Activated CD4-positive, alpha-beta T cell treated with anti-CD3 and anti-CD28 coated beads, Interleukin-2, amount 50 U/mL, for 48 hours (primary cell): ENCODE measurements around the gene OR4D1.

Source experiments
- DNase-seq, 2 experiments: peaks; one replicate each; pipeline ENCODE4 v3.0.0-alpha.2; 2020

OR4D1 gene

DNA sequence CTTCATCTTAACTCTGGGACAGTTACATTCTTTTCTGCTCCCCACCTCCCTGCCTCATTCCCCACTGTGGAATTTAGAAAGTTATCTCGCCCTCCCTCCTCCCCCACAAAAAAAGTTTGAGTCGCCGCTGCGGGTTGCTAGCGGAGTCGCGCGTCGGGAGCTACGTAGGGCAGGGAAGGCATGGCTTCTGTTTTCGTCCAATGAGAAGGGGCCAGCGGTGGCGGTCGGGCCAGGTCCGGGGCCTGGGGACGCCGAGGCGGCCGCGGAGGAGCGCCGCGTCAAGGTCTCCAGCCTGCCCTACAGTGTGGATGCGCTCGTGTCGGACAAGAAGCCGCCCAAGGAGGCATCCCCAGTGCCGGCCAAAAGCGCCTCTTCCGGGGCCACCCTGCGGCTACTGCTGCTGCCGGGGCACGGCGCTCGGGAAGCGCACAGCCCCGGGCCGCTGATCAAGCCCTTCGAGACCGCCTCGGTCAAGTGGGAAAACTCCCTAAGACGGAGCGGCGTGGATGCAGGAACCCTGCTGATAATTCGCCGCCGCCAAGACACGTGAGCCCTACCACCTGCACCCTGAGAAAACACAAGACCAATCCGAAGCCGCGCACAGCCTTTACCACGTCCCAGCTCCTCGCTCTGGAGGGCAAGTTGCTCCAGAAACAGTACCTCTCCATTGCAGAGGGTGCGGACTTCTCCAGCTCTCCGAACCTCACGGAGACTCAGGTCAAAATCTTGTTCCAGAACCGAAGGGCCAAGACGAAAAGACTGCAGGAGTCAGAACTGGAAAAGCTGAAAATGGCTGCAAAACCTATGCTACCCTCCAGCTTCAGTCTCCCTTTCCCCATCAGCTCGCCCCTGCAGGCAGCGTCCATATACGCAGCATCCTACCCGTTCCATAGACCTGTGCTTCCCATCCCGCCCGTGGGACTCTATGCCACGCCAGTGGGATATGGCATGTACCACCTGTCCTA lies 8.9 kb downstream of the OR4D1 start:
- DNase-seq = peak; percentile 67 to 75

DNA sequence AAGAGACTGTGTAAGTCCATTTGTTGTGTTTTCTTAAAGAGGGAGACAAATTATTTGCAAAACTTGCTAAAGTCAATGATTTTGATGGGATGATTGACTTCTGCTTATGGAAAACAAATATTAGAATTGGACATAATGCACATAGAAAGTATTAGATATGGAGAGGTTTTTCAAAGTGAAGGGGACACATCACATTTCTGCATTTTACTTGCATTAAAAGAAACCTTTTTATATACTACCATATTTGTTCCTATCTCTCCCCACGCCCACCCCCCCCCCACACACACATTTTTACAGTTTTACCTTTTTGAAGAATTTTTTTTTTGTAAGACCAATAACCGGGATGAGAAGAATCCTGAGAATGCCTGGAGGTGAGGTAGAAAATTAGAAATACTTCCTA lies 10.0 kb downstream of the OR4D1 start:
- DNase-seq = no peak

DNA sequence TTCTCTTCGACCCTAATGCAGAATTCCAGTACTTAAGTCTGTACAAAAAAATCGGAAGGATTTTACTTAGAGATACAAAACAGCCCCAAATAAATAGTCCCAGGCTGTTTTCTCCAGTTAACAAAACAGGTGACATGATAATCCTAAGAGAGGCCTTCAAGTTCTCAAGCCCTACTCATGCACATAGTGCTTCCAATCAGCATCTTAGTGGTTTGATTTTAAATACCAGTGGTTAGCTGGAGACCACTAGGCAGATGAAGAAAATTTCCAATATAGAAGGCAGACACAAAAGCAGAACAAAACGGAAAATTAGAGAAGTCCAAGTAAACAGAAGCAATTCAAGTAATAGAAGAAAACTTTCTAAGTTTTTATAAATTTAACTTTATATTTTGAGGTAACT lies 13.4 kb downstream of the OR4D1 start:
- DNase-seq = no peak

DNA sequence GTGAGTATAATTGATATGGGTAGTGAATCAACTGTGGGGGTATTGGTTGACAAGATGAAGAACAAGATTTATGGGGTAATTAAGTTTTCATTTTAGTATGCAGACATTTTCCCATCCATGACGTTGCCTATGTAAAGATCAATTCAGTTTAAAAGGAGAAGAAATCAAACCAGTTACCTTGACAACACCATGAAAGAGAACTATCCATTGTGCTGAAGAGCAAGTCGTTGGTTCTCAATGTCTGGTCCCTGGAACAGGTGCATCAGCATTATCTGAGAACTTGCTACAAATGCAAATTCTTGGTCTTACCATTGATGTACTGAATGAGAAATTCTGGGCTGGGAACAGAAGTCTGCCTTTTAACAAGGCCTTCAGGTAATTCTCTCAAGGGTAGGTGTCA lies 17.8 kb downstream of the OR4D1 start:
- no peak for DNase-seq

DNA sequence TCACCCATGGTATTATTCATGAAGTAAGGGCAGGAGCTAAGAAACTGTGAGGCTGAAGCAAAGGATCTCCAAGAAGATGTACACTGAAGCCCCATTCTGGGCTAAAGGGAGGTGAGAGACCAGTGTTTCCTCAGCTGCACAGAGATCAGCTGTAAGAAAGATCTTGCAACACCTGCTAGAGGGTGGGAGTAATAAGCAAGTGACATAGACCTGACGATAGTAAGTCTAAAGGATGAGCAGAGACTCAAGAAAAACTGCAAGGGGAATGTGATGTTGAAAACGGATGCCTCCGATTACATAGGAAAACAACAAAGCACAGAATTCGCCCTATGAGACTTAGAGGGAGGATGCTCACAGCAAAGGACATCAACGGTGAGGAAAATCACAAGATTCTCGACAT lies 18.5 kb downstream of the OR4D1 start, which contains the start of gene OR4D2:
Gene OR4D2, plus strand, starts transcription at position 301 of the 400 bp plus-strand sequence. CDS start 2,674 bp downstream, outside the sequence.
- DNase-seq = no peak

DNA sequence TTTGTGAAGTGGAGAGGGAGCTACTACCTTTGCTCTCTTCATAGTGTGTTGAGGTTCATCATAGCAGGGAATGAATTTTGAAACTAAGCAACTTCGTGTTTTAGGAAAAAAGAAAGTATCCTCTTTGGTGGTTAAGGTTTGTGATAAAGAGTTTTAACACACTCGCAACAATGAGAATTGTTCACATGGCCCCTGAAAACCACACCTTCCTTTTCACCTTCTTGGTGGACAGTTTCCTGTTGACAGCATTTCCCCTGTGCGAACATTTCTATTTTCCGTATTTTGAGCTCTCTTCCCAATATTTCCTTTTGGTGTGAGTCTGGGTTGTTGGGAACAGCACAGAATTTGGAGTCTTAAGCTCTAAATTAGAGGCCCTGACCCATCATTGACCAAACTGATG lies 22.4 kb downstream of the OR4D1 start:
- no peak for DNase-seq

DNA sequence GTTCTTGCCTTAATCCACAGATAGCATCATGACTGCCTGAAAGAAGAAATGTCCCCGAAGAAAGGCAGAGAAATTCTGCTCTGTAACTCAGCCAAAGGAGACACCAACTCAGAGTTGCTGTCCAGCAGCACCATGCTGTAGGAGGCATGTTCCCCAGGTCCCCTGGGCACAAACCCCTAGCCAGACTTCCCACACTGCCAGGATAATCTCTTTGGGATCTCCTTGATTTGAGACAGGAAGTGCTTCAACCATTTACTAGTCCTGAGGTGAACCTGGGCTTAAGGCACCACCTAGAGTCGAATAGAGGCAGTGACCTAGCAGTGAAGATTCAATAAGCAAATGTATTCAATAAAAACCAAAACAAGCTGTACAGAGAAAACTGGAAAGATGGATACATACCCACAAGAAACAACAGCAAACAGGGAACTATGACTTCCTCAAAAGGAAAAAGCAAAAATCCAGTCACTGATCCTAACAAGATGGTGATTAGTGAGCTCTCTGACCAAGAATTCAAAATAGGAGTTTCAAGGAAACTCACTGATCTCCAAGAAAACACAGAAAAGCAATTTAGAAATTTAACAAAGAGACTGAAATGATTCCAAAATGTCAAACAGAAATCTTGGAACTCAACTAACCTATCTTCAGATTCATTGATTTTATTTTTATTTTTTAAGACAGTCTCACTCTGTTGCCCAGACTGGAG lies 24.3 kb downstream of the OR4D1 start:
- peak; percentile 34 to 51 for DNase-seq

DNA sequence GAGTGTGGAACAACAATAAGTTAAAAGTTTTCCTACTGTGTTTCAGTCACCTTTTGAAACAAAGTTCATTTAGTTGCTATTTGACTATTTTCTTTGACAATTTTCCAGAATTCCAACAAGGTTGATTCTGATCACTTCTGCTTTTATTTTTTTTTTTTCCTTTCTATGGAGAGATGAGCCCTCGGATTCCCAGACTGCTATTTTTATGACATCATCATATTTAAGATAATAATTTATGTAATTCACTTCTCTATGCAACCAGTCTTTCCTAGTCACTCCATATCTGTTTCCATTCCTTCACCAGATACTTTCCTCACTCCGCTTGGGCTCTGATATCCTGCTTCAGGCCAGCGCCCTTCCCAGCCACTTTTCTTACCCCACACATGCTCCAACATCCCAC lies 26.7 kb downstream of the OR4D1 start:
- DNase-seq = no peak

DNA sequence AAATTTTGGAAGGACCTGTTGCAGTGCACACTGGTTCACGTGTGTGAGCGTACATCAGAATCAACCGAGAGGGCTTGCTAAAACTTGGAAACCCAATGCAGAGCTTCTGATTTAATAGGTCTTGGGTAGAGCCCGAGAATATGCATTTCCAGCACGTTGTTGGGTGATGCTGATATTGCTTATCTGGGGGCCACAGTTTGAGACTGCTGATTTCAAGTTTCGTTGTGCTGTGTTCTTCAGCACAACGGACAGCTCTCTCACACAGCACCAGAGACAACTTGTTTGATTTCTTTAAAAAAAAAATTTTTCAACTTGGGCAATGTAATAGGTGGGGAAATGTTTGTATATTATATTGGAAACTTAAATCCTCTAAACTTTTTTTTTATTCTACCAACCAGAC lies 28.0 kb downstream of the OR4D1 start:
- no peak for DNase-seq

DNA sequence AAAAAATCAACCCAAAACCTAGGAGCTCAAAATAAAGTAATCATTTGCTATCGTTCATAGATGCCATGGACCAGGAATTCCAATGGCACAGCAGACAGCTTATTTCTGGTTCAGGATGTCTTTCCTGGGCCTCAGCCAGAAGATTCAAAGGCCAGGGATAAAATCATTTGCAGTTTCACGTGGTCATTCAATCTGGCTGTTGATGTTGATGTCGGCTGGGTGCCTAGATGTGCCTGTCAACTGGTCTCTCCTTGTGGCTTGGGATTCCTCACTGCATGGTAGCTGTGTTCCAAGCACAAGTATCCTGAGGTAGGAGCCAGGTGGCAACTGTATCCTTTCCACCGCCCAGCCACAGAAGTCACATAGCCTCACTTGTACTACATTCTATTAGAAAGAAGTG lies 33.6 kb downstream of the OR4D1 start:
- no peak for DNase-seq

DNA sequence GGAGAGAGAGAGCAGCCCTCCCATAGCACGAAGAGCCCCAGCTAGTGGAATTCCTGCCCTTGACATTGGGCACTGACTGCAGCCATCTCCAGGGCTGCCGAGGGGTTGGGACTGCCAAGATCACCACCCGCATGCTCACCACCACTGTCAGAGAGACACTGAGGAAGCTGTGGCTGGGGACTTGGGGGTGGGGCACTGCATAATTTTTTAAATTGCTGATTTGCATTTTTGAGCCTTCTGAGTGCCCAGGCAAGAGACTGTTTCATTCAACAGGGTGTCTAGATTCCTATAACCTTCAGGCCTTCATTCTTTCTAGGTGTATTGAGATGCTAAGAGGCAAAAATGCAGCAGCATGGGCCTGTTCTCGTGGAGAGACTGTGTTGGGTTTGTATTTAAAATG lies 35.3 kb downstream of the OR4D1 start:
- DNase-seq = no peak

DNA sequence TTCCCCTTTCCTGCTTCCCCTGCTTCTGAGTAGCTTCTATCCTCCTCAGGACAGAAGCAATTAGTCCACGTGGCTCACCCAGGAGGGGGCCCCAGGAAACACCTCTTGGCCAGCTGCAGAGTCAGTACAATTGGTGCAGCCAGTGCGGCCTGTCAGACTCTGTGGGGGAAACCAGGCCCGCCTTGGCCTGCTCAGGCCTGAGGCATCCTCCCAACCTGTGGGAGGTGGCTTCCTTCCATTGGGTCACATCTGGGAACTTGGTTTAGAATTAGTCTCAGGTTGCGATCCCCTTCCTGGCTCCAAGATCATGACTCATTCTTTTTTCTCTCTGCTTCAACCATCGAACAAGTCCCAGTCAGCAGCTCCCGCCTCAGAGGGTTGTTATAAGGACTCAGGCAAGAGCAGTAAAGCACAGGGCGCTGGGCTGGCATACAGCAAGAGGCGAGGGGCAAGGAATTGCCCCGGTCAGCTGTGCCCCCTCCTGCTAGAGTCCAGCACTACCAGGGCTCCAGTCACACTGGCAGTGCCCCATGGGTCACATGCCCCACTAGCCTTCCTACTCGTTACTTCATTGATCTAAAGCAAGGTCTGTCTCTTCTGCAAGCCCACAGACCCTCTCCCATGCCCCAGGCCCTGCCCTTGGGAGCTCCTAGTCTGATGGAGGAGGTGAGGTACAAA lies 36.3 kb downstream of the OR4D1 start:
- no peak for DNase-seq

DNA sequence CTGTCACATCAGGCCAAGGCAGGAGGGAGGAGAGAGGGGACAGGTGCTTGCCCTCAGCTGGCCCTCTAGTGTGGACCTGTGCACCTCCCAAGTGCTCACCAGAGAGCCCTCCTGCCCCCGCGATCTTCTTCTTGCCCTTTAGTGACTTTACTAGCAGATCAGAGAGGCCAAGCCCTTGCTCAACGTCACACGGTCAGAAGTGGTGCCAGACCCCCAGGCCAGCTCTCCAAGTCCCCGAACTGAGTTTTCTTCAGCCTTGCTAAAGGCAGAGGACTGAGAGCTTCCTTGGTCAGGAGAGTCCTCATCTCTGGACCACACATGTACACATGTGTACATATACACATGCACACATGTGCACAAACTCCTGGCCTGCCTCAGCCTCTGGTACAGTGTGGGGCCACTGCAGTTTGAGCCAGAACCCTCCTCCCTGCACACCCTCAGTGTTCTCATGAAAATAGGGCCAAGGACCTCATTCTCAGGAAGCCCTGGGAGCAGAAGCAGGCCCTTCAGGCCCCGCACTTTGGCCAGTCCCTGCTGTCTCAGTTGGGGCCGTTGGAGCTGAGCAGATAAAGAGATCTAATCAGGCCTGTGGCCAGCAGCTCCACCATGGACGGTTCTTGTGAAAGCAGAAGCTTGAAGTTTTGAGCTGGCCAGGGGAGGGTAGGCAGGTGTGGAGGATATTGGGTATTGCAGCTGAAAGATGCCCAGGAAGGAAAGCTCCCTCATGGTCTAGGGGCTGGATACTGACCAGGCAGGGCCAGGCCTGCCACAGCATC lies 37.0 kb downstream of the OR4D1 start:
- DNase-seq = no peak

DNA sequence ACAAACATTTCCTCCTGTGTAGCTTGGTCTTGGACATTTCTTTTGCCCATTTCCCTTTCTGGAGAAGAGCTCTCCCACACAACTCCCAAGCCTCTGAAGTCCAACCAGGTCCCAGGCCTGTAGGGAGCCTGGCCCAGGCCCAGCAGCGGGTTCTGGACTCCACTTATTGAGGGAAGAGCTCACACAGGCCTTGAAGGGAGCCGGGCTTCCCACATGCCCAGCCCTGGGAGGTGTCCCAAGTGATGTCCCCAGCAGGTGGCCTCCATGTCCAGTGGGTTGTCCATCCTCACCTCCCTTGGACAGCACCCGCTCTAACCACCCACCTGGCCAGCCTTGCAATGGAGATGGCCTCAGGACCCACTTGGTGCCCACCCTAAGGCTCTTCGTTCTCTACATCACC lies 38.4 kb downstream of the OR4D1 start:
- DNase-seq = no peak

DNA sequence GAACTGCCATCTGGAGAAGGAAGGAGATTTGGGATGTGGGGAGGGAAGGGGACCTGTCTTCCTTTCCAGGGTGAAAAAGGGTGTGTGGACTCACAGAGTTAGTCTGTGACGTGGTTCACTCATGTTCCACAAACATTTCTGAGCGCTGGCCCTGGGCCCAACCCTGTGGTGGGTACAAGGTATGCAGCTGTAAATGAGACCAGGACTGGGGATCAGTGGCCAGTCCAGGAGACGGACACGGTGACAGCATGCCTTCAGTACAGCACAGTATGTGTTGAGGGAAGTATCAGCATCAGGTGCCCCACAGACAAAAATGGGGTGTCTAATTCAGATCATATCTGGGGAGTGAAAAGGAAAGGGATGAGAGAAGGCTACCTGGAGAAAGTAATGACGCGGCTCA lies 38.9 kb downstream of the OR4D1 start:
- no peak for DNase-seq

DNA sequence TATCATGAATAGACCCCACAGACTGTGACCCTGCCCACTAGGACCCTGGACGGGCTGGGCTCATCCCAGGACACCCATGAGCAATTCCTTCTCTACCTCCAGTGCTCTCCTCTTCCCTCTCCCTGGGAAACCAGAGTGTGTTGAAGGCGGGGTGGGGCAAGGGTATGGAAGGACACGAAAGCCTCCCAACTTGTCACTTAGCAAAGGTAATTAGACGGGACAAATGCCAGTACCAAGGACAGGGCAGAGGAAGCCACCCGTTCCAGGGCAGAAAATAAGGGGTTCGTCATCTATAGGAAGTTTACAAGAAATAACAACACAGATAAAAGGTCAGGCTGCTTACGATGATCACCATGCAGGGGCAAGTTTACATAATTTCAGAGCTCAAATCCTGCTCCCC lies 39.5 kb downstream of the OR4D1 start:
- no peak for DNase-seq

DNA sequence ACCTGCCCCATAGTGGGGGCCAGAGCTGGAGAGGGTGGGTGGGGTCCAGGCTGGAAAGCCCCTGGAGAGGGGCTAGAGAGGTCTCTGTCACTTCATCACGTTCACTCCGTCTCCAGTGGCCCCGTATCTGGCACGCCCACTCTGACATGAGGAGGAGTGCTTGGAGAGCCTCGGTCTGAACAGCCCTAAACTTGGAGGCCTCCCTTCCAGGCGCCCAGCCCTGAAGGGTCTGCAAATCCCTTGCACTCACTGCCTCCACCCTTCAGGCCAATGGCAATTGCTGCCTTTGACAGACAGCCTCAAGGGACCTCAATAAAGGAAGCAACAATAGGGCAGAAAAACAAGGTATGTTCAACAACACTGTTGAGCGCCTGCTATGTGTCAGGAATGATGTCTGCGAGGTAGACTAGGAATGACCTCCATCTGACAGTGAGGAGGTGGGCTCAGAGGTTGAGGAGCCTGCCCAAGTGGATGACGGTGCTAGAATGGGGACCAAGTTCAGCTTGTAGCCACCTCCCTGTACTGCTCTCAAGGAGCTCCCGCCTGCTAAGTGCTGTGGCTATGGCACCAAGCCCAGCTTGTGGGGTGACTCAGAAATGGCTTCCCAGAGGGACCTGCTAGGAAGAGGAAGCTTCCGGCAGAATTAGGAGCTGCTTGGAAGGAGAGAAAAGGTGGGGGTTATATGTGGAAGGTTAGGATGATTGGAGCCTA lies 41.4 kb downstream of the OR4D1 start:
- DNase-seq = no peak

DNA sequence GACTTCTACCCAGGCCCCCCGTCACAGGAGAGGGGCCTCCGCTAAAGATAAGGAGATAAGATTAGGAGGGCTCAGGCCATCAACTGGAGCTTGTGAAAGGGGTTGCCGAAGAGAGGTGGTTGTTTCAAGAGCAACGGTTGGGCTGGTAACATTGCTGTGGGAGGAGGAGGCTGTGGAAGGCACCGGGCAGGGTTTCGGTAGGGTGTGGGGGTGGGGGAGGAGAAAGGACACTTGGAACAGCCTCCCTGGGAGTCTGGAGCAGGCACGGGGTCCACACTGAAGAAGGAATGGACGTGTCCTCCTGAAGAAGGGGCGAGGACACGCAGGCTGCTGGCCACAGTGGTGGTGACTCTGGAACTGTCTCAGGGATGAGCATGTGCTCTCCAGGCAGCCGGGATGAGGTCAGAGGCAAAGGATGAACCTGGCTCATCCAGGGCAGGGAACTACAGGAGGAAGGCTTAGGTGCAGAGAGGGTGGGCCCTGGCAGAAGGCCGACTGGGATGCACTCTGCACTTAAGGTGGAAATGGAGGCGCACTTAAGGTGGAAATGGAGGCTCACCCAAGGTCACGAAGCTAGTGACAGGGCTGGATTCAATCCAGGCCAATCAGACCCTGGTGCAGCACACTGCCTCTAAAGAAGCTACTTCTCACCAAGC lies 43.2 kb downstream of the OR4D1 start:
- DNase-seq = no peak

DNA sequence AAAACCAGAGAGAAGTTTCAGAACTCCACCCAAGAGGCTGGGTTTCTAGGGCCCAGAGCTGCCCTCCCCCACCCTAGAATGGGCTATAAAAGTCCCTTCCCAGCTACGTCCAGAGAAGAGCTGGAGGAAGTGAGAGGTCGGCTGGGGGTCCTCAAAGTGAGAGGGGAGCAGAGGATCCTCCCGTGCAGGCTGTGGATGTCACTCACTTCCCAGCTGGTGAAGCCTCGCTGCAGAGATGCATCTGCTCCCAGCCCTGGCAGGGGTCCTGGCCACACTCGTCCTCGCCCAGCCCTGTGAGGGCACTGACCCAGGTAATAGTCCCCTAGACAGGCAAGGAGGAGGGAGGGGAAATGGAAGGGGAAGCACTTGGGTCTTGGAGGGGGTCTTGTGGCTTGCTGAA lies 44.4 kb downstream of the OR4D1 start, which contains the start of gene EPX:
Gene EPX, plus strand, starts transcription at position 115 of the 400 bp plus-strand sequence. Its CDS starts 121 bp downstream, at position 236.
- DNase-seq = no peak

DNA sequence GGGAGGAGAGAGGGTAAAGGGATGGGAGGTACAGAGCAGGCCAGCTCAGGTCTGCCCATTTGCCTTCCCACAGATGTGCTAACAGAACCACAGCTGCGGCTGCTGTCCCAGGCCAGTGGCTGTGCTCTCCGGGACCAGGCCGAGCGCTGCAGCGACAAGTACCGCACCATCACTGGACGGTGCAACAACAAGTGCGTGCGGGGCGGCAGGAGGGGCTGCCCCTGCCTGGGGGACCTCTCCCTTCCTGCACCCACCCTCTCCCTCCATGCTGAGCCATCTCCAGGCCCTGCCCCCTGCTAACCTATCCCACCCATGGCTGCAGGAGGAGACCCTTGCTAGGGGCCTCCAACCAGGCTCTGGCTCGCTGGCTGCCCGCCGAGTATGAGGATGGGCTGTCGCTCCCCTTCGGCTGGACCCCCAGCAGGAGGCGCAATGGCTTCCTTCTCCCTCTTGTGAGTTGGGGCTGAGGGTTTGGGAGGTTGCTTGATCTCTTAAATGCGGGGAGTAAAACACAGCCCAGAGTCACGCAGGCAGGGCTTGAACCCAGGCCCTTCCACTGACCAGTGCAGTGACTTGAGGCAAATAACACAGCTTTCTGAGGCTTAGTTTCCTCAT lies 45.6 kb downstream of the OR4D1 start:
- no peak for DNase-seq
